Astrocyte (in vitro differentiated cells and primary cell): ENCODE results near the gene SCNN1A. TPM values are rescaled to one million over a fixed set of nuclear protein-coding genes. Genes with fewer than 3 reads are reported as not detected.

Experiments
- DNase-seq: peaks from one replicate; pipeline ENCODE4 v3.0.0-alpha.2; 2010; ENCODE audit warnings: low read depth
- FAIRE-seq: peaks from 2 replicates; lab custom pipeline; 2011; peaks lifted over from hg19 to GRCh38; lab: Jason Lieb, UNC
- H2AFZ ChIP-seq: 2 replicates; pipeline ENCODE4 v1.6.0; 2012; ENCODE audit warnings: low read depth, low read length, inconsistent platforms
- H3K27ac ChIP-seq: 2 replicates; pipeline ENCODE4 v1.5.1; 2011; ENCODE audit warnings: low read depth, low read length, inconsistent platforms
- H3K27me3 ChIP-seq: 2 replicates; pipeline ENCODE4 v1.6.0; 2011; ENCODE audit warnings: low read length, inconsistent platforms; ENCODE audit not compliant: insufficient read depth
- H3K36me3 ChIP-seq: 2 replicates; pipeline ENCODE4 v1.5.1; 2011; ENCODE audit warnings: low read length, inconsistent platforms; ENCODE audit not compliant: insufficient read depth
- H3K4me1 ChIP-seq: 2 replicates; pipeline ENCODE4 v1.5.1; 2011; ENCODE audit warnings: low read length, inconsistent platforms; ENCODE audit not compliant: insufficient read depth
- H3K4me2 ChIP-seq: 2 replicates; pipeline ENCODE4 v1.6.0; 2012; ENCODE audit warnings: low read length, inconsistent platforms
- H3K4me3 ChIP-seq: 2 replicates; pipeline ENCODE4 v1.5.1; 2011; ENCODE audit warnings: low read depth, mild to moderate bottlenecking, low read length, inconsistent platforms; ENCODE audit not compliant: insufficient read depth
- H3K79me2 ChIP-seq: 2 replicates; pipeline ENCODE4 v1.6.0; 2012; ENCODE audit warnings: mild to moderate bottlenecking, low read length, inconsistent platforms; ENCODE audit not compliant: insufficient read depth
- H3K9ac ChIP-seq: 2 replicates; pipeline ENCODE4 v1.6.0; 2012; ENCODE audit warnings: mild to moderate bottlenecking, low read length, inconsistent platforms
- H3K9me3 ChIP-seq: 2 replicates; pipeline ENCODE4 v1.5.1; 2012; ENCODE audit warnings: low read depth, mild to moderate bottlenecking, low read length, inconsistent platforms; ENCODE audit not compliant: insufficient read depth
- H4K20me1 ChIP-seq: 2 replicates; pipeline ENCODE4 v1.6.0; 2012; ENCODE audit warnings: low read length, inconsistent platforms; ENCODE audit not compliant: insufficient read depth
- H3K27ac Mint-ChIP-seq: one replicate; pipeline ENCODE4 v1.8.0; 2021; ENCODE audit warnings: mild to moderate bottlenecking, mixed read lengths; ENCODE audit not compliant: unreplicated experiment
- H3K27me3 Mint-ChIP-seq: one replicate; pipeline ENCODE4 v1.8.0; 2021; ENCODE audit warnings: low read depth, mixed read lengths; ENCODE audit not compliant: unreplicated experiment
- H3K36me3 Mint-ChIP-seq: one replicate; pipeline ENCODE4 v1.8.0; 2021; ENCODE audit warnings: low read depth, mixed read lengths; ENCODE audit not compliant: unreplicated experiment
- H3K4me1 Mint-ChIP-seq: one replicate; pipeline ENCODE4 v1.8.0; 2021; ENCODE audit warnings: low read depth, mixed read lengths; ENCODE audit not compliant: unreplicated experiment
- H3K4me3 Mint-ChIP-seq: one replicate; pipeline ENCODE4 v1.8.0; 2021; ENCODE audit warnings: mild to moderate bottlenecking, moderate library complexity, mixed read lengths; ENCODE audit not compliant: unreplicated experiment
- H3K9me3 Mint-ChIP-seq: one replicate; pipeline ENCODE4 v1.8.0; 2021; ENCODE audit warnings: mild to moderate bottlenecking, mixed read lengths; ENCODE audit not compliant: unreplicated experiment
- EZH2 ChIP-seq: IDR thresholded peaks from 2 replicates; pipeline ENCODE4 v1.6.1; 2012; ENCODE audit warnings: mild to moderate bottlenecking, low read length, inconsistent platforms; ENCODE audit not compliant: insufficient read depth
- total RNA-seq: library from RNA; stranded (reverse); gene quantifications from 2 replicates; pipeline ENCODE4 v1.2.1, GENCODE V29; 2021
- TF ChIP-seq, protein P1 (sequence below): IDR thresholded peaks from 2 replicates; pipeline ENCODE4 v1.5.1; 2011; ENCODE audit warnings: low read depth, mild to moderate bottlenecking, inconsistent platforms, low read length, moderate library complexity; ENCODE audit not compliant: insufficient read depth

SCNN1A gene
- total RNA-seq, 1 donor from 2014 or later = 1.3 TPM

DNA sequence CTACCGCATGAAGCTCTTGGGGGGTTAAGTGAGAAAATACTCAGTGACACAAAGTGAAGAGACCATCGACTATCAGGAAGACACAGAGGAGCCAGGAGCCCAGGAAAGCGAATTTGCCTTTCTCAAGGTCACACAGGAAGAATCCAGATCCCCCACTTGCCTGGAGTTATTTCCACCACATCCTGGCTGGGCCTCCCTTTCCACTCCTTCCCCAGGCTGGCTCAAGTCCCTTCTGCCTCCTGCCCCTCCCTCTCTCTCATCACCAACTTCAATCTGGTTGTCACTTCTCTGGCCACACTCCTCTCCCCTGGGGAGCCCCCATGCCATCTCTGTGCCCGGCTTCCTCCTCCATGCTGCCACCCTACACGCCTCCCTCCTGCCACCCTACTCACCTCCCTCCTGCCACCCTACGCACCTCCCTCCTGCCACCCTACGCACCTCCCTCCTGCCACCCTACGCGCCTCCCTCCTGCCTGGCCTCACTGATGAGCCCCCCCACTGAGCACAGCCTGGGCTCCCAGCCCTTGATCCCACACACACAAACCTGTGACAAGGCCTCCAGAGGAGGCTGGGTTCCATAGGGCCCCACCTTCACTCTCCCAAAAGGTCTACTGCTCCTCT is 6.3 kb downstream of the SCNN1A start:
- H2AFZ ChIP-seq = no peak overlapping the region
- FAIRE-seq (no peak), DNase-seq (no peak)
- peaks cover 30% of the 10 kb centered on the region for H3K4me1 ChIP-seq
- peaks cover 2% of the 10 kb centered on the region for H3K36me3 Mint-ChIP-seq
- no peaks in the 10 kb centered on the region for H3K36me3 ChIP-seq
- H3K4me2 ChIP-seq = no peak overlapping the region
- peaks cover 22% of the 10 kb centered on the region for H3K4me1 Mint-ChIP-seq
- H3K27ac ChIP-seq = no peak overlapping the region
- H3K27me3 Mint-ChIP-seq = peaks cover 4% of the 10 kb centered on the region
- no peaks in the 10 kb centered on the region for H3K9me3 Mint-ChIP-seq
- TF ChIP-seq, protein P1, sequence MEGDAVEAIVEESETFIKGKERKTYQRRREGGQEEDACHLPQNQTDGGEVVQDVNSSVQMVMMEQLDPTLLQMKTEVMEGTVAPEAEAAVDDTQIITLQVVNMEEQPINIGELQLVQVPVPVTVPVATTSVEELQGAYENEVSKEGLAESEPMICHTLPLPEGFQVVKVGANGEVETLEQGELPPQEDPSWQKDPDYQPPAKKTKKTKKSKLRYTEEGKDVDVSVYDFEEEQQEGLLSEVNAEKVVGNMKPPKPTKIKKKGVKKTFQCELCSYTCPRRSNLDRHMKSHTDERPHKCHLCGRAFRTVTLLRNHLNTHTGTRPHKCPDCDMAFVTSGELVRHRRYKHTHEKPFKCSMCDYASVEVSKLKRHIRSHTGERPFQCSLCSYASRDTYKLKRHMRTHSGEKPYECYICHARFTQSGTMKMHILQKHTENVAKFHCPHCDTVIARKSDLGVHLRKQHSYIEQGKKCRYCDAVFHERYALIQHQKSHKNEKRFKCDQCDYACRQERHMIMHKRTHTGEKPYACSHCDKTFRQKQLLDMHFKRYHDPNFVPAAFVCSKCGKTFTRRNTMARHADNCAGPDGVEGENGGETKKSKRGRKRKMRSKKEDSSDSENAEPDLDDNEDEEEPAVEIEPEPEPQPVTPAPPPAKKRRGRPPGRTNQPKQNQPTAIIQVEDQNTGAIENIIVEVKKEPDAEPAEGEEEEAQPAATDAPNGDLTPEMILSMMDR = no peak
- TF ChIP-seq EZH2 = no peak
- no peak overlapping the region for H3K27ac Mint-ChIP-seq
- H3K9me3 ChIP-seq = no peaks in the 10 kb centered on the region
- H3K4me3 ChIP-seq = no peak overlapping the region
- no peak overlapping the region for H3K9ac ChIP-seq
- H3K4me3 Mint-ChIP-seq = no peak overlapping the region
- no peaks in the 10 kb centered on the region for H3K79me2 ChIP-seq
- no peaks in the 10 kb centered on the region for H4K20me1 ChIP-seq
- no peaks in the 10 kb centered on the region for H3K27me3 ChIP-seq

DNA sequence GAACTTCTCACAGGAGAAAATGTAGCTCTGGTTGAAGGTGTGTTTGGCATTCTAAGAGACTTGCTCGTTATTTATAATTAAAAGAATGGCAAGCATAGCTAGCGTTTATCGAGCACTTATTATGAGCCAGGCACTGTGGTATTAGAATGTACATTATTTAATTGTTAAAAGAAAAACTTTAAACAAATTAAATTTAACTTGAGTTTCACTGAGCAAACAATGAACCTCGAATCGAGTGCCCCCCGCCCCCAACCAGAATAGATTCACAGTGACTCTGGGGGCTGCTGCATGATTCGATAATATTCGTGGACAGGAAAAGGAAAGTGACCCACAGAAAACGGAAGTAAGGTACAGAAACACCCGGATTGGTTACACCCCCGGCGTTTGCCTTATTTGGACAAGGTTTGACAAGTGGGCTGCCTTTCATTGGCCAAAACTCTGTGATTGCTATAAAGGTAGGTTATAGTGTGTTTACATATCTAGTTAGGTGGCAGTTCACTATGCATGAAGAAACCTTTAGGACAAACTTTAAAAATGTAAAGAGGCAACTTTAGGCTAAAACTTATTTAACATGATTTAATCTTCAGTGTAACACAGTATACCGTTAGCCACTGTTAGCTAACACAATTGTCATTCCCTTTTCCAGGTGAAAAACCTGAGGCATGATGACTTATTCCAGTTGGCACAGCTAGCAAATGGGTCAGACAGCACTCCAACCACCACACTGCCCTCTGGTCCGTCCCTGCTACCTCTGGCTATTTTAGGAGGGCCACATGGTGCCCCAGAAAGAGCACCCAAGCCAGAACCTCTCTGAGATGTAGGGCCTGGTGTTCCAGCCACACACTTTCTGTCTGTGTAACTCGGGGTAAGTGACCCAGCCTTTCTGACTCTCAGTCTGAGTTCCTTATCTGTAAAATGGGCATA is 7.1 kb downstream of the SCNN1A start:
- no peaks in the 10 kb centered on the region for H3K27me3 Mint-ChIP-seq
- peaks cover 22% of the 10 kb centered on the region for H3K4me1 Mint-ChIP-seq
- Histone ChIP-seq H3K9me3 (no peaks in the 10 kb centered on the region), H3K4me2 (no peak overlapping the region), H2AFZ (no peak overlapping the region), H3K27me3 (no peaks in the 10 kb centered on the region), H3K4me1 (peaks cover 30% of the 10 kb centered on the region), H3K36me3 (no peaks in the 10 kb centered on the region), H4K20me1 (no peaks in the 10 kb centered on the region), H3K27ac (no peak overlapping the region), H3K79me2 (no peaks in the 10 kb centered on the region), H3K9ac (no peak overlapping the region), H3K4me3 (no peak overlapping the region)
- H3K9me3 Mint-ChIP-seq = no peaks in the 10 kb centered on the region
- TF ChIP-seq EZH2 = no peak
- FAIRE-seq = no peak
- H3K36me3 Mint-ChIP-seq = peaks cover 2% of the 10 kb centered on the region
- H3K27ac Mint-ChIP-seq = no peak overlapping the region
- no peak overlapping the region for H3K4me3 Mint-ChIP-seq
- no peak for DNase-seq

DNA sequence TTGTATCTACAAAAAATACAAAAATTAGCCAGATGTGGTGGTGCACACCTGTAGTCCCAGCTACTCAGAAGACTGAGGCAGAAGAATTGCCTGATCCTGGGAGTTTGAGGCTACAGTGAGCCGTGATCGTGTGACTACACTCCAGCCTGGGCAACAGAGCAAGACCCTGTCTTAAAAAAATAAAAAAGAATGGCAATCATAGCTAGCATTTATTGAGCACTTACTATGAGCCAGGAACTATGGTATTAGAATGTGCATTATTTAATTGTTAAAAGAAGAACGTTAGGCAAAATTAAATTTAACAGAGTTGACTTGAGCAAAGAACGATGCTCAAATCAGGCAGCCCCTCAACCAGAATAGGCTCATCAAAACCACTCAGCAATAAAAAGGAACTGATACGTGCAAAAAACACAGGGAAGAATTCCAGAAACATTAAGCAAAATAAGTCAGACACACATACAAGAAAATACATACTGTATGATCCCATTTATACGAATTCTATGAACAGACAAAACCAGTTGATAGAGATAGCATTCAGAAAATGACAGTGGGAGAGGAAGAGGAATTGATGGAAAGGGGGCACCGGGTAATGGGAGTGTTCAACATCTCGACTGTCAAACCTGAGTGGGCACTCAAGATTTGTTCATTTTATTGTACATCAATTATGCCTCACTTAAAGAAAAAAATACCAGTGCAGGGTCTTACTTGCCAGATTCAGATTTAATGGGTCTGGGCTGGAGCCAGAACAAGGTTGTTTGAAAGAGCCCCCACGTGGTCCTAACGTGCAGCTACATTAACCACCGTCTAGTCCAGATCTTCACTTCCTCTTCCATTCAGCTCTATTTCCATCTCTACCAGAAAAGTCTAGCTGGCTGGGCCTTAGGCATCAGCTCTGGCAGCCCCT is 8.0 kb downstream of the SCNN1A start:
- H3K79me2 ChIP-seq = no peaks in the 10 kb centered on the region
- no peaks in the 10 kb centered on the region for H3K27me3 ChIP-seq
- no peak overlapping the region for H2AFZ ChIP-seq
- Mint-ChIP-seq H3K36me3 (peaks cover 2% of the 10 kb centered on the region), H3K27ac (no peak overlapping the region), H3K4me1 (peaks cover 13% of the 10 kb centered on the region), H3K27me3 (no peaks in the 10 kb centered on the region), H3K4me3 (no peak overlapping the region), H3K9me3 (no peaks in the 10 kb centered on the region)
- no peak overlapping the region for H3K4me3 ChIP-seq
- TF ChIP-seq EZH2 = no peak
- TF ChIP-seq, protein P1 = peak; percentile 30
- H3K36me3 ChIP-seq = no peaks in the 10 kb centered on the region
- H3K9ac ChIP-seq = no peak overlapping the region
- no peak overlapping the region for H3K4me2 ChIP-seq
- no peaks in the 10 kb centered on the region for H4K20me1 ChIP-seq
- FAIRE-seq (no peak), DNase-seq (no peak)
- H3K9me3 ChIP-seq = no peaks in the 10 kb centered on the region
- H3K4me1 ChIP-seq = peaks cover 23% of the 10 kb centered on the region
- H3K27ac ChIP-seq = no peak overlapping the region
